CD4-positive, alpha-beta T cell treated with Interleukin-15 for 1 hour (primary cell): Measurements from ENCODE around the gene EGLN1.

Experiments
- DNase-seq: peaks from one replicate; pipeline ENCODE4 v3.0.0-alpha.2; 2020

Gene EGLN1

GRCh38 chr1:231420959-231421545 lies 1.0 kb downstream of the EGLN1 start:
- DNase-seq = peak; percentile 30

GRCh38 chr1:231420299-231420958 lies 1.7 kb downstream of the EGLN1 start:
- no peak for DNase-seq

GRCh38 chr1:231419738-231420298 lies 2.3 kb downstream of the EGLN1 start:
- DNase-seq = no peak

- no peak for DNase-seq
Observed at GRCh38 chr1:231419147-231419546, 2.9 kb downstream of the EGLN1 start.

- DNase-seq = no peak
Observed at GRCh38 chr1:231418741-231419107, 3.4 kb downstream of the EGLN1 start.

GRCh38 chr1:231418101-231418740 lies 3.9 kb downstream of the EGLN1 start:
- no peak for DNase-seq

GRCh38 chr1:231417513-231417912 lies 4.6 kb downstream of the EGLN1 start:
- DNase-seq = no peak

GRCh38 chr1:231416901-231417300 lies 5.2 kb downstream of the EGLN1 start:
- DNase-seq = no peak

GRCh38 chr1:231415018-231415583 lies 7.0 kb downstream of the EGLN1 start:
- no peak for DNase-seq

GRCh38 chr1:231414260-231415016 lies 7.6 kb downstream of the EGLN1 start:
- DNase-seq = no peak

- DNase-seq = no peak
Observed at GRCh38 chr1:231413749-231414082, 8.4 kb downstream of the EGLN1 start.

- DNase-seq = no peak
Observed at GRCh38 chr1:231411036-231411531, 11.0 kb downstream of the EGLN1 start.

GRCh38 chr1:231410036-231410612 lies 12.0 kb downstream of the EGLN1 start:
- DNase-seq = no peak

GRCh38 chr1:231408528-231409094 lies 13.5 kb downstream of the EGLN1 start:
- no peak for DNase-seq

- DNase-seq = no peak
Observed at GRCh38 chr1:231407547-231408396, 14.3 kb downstream of the EGLN1 start.

- DNase-seq = no peak
Observed at GRCh38 chr1:231407049-231407448, 15.0 kb downstream of the EGLN1 start.

GRCh38 chr1:231404318-231404717 lies 17.8 kb downstream of the EGLN1 start:
- DNase-seq = no peak

GRCh38 chr1:231401478-231401877 lies 20.6 kb downstream of the EGLN1 start:
- DNase-seq = no peak

- DNase-seq = no peak
Observed at GRCh38 chr1:231397886-231398671, 24.0 kb downstream of the EGLN1 start.

- no peak for DNase-seq
Observed at GRCh38 chr1:231396643-231397042, 25.4 kb downstream of the EGLN1 start.
